ENCODE data around the gene NADSYN1. TPM values are rescaled to one million over a fixed set of nuclear protein-coding genes. Genes with fewer than 3 reads are reported as not detected.
"Not testable (repeated sequence)": the region's sequence is repeated elsewhere in the genome, so short reads cannot be mapped to it uniquely, and the experiment has no call there.

The NADSYN1 gene
- total and polyA plus RNA-seq, 2 experiments from 2014 or later = 35.6 to 54.9 TPM

DNA sequence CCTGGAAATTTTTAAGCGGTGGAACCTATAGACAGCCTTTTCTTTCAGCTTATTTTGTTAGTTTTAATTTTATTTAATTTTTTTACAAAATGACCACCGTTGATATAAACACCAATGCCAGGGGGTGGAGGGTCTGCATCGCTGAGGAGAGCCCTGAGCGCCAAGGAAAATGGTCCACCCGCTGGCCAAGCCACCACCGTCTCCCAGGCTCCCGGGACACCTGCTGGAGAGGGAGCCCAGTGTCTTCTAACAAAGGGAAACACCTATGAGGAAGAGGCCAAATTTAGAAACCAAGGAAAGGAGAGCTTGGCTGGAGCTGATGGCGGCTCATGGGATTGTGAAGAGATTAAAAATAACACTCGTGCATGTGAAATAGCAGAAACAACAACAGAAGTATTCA is 84.5 kb downstream of the NADSYN1 start (continued):
- no peak for TF ChIP-seq CREB1 (CRISPR knock-in tag; IDR thresholded peaks at IDR 0.05; ENCODE audit: low read depth)

DNA sequence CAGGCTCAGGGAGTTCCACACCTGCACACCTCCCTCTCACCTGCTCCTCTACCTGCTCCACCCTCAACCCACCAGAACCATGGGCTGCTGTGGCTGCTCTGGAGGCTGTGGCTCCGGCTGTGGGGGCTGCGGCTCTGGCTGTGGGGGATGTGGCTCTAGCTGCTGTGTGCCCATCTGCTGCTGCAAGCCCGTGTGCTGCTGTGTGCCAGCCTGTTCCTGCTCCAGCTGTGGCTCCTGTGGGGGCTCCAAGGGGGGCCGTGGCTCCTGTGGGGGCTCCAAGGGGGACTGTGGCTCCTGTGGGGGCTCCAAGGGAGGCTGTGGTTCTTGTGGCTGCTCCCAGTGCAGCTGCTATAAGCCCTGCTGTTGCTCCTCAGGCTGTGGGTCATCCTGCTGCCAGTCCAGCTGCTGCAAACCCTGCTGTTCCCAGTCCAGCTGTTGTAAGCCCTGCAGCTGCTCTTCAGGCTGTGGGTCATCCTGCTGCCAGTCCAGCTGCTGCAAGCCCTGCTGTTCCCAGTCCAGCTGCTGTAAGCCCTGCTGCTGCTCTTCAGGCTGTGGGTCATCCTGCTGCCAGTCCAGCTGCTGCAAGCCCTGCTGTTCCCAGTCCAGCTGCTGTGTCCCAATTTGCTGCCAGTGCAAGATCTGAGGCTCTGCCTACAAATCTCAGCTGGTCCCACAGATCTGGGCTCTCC is 85.1 kb downstream of the NADSYN1 start, which contains the start of gene KRTAP5-8:
TSS of gene KRTAP5-8 (plus strand) at position 49 of the 689 bp plus-strand sequence. CDS start at position 80, 31 bp downstream.
- not testable (repeated sequence) for H3K9me3 Mint-ChIP-seq; H3K27ac ChIP-seq (ENCODE audit: low read depth); H3K9me2 ChIP-seq (ENCODE audit: insufficient read depth); H3K4me1 Mint-ChIP-seq; H2AFZ ChIP-seq; H3F3A ChIP-seq (replicated peaks; ENCODE audit: low read depth); DNase-seq (ENCODE audit: low spot score); H3K4me1 ChIP-seq (ENCODE audit: insufficient read depth); H3K4me3 Mint-ChIP-seq; H3K4me2 ChIP-seq; H3K36me3 ChIP-seq (ENCODE audit: insufficient read depth); H3K27me3 ChIP-seq (ENCODE audit: insufficient read depth); H3K27me3 Mint-ChIP-seq (ENCODE audit: insufficient read depth, low read depth, poor library complexity); H3K36me3 Mint-ChIP-seq (ENCODE audit: low read depth); H3K4me3 ChIP-seq; H3K79me2 ChIP-seq (replicated peaks; ENCODE audit: insufficient read depth); ATAC-seq; H3K27ac Mint-ChIP-seq; H4K20me1 ChIP-seq (replicated peaks; ENCODE audit: insufficient read depth)

DNA sequence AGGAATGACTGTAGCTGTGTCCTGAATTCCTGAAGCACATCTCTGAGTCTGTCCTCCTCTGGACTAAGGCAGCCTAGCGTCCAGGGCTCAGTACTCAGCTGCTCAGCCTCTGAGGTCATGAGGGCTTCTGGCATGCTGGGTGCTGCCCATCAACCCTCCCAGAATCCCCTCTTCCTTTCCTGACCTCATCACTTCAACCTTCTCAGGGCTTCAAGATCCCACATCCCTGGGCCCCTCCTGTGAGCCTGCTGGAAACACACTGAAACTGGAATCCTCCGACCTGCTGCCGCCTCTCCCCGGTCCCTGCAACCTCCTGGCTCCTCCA is 85.6 kb downstream of the NADSYN1 start:
- Mint-ChIP-seq H3K4me1 (no peaks in the 10 kb centered on the region; the same call in 2 of the 3 replicates), H3K27ac (no peak overlapping the region), H3K4me3 (no peak overlapping the region), H3K27me3 (ENCODE audit: insufficient read depth, low read depth, poor library complexity) (peaks cover 6% of the 10 kb centered on the region), H3K36me3 (ENCODE audit: low read depth) (peaks cover 8% of the 10 kb centered on the region; the same call in 1 of the 3 replicates), H3K9me3 (peaks cover 9% of the 10 kb centered on the region)
- Histone ChIP-seq H3F3A (replicated peaks; ENCODE audit: low read depth) (no peaks in the 10 kb centered on the region), H3K27ac (ENCODE audit: low read depth) (no peak overlapping the region), H3K4me2 (no peak overlapping the region), H3K27me3 (ENCODE audit: insufficient read depth) (no peaks in the 10 kb centered on the region), H3K4me1 (ENCODE audit: insufficient read depth) (no peaks in the 10 kb centered on the region), H3K79me2 (replicated peaks; ENCODE audit: insufficient read depth) (no peaks in the 10 kb centered on the region), H3K9me2 (ENCODE audit: insufficient read depth) (no peaks in the 10 kb centered on the region), H3K36me3 (ENCODE audit: insufficient read depth) (no peaks in the 10 kb centered on the region), H2AFZ (no peak overlapping the region), H3K4me3 (no peak overlapping the region), H4K20me1 (replicated peaks; ENCODE audit: insufficient read depth) (no peaks in the 10 kb centered on the region; the same call in 1 of the 2 replicates)
- DNase-seq (ENCODE audit: low spot score) (no peak), ATAC-seq (no peak)
- no peak for TF ChIP-seq POLR2AphosphoS5 (IDR thresholded peaks at IDR 0.05; ENCODE audit: low read depth)
- TF ChIP-seq CREB1 (CRISPR knock-in tag; IDR thresholded peaks at IDR 0.05; ENCODE audit: low read depth) = no peak
- TF ChIP-seq, protein P1, sequence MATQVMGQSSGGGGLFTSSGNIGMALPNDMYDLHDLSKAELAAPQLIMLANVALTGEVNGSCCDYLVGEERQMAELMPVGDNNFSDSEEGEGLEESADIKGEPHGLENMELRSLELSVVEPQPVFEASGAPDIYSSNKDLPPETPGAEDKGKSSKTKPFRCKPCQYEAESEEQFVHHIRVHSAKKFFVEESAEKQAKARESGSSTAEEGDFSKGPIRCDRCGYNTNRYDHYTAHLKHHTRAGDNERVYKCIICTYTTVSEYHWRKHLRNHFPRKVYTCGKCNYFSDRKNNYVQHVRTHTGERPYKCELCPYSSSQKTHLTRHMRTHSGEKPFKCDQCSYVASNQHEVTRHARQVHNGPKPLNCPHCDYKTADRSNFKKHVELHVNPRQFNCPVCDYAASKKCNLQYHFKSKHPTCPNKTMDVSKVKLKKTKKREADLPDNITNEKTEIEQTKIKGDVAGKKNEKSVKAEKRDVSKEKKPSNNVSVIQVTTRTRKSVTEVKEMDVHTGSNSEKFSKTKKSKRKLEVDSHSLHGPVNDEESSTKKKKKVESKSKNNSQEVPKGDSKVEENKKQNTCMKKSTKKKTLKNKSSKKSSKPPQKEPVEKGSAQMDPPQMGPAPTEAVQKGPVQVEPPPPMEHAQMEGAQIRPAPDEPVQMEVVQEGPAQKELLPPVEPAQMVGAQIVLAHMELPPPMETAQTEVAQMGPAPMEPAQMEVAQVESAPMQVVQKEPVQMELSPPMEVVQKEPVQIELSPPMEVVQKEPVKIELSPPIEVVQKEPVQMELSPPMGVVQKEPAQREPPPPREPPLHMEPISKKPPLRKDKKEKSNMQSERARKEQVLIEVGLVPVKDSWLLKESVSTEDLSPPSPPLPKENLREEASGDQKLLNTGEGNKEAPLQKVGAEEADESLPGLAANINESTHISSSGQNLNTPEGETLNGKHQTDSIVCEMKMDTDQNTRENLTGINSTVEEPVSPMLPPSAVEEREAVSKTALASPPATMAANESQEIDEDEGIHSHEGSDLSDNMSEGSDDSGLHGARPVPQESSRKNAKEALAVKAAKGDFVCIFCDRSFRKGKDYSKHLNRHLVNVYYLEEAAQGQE (IDR thresholded peaks at IDR 0.05; ENCODE audit: unreplicated experiment) = no peak
- no peak for TF ChIP-seq JUNB (IDR thresholded peaks at IDR 0.05; ENCODE audit: unreplicated experiment)
- TF ChIP-seq, protein P2, sequence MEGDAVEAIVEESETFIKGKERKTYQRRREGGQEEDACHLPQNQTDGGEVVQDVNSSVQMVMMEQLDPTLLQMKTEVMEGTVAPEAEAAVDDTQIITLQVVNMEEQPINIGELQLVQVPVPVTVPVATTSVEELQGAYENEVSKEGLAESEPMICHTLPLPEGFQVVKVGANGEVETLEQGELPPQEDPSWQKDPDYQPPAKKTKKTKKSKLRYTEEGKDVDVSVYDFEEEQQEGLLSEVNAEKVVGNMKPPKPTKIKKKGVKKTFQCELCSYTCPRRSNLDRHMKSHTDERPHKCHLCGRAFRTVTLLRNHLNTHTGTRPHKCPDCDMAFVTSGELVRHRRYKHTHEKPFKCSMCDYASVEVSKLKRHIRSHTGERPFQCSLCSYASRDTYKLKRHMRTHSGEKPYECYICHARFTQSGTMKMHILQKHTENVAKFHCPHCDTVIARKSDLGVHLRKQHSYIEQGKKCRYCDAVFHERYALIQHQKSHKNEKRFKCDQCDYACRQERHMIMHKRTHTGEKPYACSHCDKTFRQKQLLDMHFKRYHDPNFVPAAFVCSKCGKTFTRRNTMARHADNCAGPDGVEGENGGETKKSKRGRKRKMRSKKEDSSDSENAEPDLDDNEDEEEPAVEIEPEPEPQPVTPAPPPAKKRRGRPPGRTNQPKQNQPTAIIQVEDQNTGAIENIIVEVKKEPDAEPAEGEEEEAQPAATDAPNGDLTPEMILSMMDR (conservative IDR thresholded peaks at IDR 0.05; ENCODE audit: low read depth in 2 of 2) = no peak
- TF ChIP-seq EZH2phosphoT487 (IDR thresholded peaks at IDR 0.05; ENCODE audit: unreplicated experiment) = no peak
- TF ChIP-seq, protein P3, sequence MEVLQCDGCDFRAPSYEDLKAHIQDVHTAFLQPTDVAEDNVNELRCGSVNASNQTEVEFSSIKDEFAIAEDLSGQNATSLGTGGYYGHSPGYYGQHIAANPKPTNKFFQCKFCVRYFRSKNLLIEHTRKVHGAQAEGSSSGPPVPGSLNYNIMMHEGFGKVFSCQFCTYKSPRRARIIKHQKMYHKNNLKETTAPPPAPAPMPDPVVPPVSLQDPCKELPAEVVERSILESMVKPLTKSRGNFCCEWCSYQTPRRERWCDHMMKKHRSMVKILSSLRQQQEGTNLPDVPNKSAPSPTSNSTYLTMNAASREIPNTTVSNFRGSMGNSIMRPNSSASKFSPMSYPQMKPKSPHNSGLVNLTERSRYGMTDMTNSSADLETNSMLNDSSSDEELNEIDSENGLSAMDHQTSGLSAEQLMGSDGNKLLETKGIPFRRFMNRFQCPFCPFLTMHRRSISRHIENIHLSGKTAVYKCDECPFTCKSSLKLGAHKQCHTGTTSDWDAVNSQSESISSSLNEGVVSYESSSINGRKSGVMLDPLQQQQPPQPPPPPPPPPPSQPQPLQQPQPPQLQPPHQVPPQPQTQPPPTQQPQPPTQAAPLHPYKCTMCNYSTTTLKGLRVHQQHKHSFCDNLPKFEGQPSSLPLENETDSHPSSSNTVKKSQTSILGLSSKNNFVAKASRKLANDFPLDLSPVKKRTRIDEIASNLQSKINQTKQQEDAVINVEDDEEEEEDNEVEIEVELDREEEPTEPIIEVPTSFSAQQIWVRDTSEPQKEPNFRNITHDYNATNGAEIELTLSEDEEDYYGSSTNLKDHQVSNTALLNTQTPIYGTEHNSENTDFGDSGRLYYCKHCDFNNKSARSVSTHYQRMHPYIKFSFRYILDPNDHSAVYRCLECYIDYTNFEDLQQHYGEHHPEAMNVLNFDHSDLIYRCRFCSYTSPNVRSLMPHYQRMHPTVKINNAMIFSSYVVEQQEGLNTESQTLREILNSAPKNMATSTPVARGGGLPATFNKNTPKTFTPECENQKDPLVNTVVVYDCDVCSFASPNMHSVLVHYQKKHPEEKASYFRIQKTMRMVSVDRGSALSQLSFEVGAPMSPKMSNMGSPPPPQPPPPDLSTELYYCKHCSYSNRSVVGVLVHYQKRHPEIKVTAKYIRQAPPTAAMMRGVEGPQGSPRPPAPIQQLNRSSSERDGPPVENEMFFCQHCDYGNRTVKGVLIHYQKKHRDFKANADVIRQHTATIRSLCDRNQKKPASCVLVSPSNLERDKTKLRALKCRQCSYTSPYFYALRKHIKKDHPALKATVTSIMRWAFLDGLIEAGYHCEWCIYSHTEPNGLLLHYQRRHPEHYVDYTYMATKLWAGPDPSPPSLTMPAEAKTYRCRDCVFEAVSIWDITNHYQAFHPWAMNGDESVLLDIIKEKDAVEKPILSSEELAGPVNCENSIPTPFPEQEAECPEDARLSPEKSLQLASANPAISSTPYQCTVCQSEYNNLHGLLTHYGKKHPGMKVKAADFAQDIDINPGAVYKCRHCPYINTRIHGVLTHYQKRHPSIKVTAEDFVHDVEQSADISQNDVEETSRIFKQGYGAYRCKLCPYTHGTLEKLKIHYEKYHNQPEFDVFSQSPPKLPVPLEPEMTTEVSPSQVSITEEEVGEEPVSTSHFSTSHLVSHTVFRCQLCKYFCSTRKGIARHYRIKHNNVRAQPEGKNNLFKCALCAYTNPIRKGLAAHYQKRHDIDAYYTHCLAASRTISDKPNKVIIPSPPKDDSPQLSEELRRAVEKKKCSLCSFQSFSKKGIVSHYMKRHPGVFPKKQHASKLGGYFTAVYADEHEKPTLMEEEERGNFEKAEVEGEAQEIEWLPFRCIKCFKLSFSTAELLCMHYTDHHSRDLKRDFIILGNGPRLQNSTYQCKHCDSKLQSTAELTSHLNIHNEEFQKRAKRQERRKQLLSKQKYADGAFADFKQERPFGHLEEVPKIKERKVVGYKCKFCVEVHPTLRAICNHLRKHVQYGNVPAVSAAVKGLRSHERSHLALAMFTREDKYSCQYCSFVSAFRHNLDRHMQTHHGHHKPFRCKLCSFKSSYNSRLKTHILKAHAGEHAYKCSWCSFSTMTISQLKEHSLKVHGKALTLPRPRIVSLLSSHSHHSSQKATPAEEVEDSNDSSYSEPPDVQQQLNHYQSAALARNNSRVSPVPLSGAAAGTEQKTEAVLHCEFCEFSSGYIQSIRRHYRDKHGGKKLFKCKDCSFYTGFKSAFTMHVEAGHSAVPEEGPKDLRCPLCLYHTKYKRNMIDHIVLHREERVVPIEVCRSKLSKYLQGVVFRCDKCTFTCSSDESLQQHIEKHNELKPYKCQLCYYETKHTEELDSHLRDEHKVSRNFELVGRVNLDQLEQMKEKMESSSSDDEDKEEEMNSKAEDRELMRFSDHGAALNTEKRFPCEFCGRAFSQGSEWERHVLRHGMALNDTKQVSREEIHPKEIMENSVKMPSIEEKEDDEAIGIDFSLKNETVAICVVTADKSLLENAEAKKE (CRISPR knock-in tag; IDR thresholded peaks at IDR 0.05) = no peak
- TF ChIP-seq EZH2 (IDR thresholded peaks at IDR 0.05; ENCODE audit: low read depth, unreplicated experiment) = no peak

All from GM23338 (cell line).